HCT116 (cell line): ENCODE data around the gene STK32B.

Experiments used
- ATF3 ChIP-seq: IDR thresholded peaks from 2 replicates; pipeline ENCODE4 v1.6.1; 2012
- EZH2 ChIP-seq: fragments of 200-600 bp; sonication (generic); IDR thresholded peaks from 2 replicates; pipeline ENCODE4 v1.6.1; 2017; ENCODE audit warnings: antibody characterized with exemption, mixed run types

- TF ChIP-seq ATF3 (no peak), EZH2 (no peak)
Measured at GRCh38 chr4:5424901-5425300, 373.6 kb downstream of the STK32B start.
